LNCaP clone FGC (cell line): Measurements from ENCODE around the gene IGF1.

Experiments
- DNase-seq: peaks from one replicate; pipeline ENCODE4 v3.0.0-alpha.2; 2011; ENCODE audit warnings: low read depth
- H3K4me3 ChIP-seq: 2 replicates; pipeline ENCODE4 v1.5.1; 2011; ENCODE audit warnings: mild to moderate bottlenecking, low read depth, low read length, control low read depth
- TF ChIP-seq, protein P1 (sequence below): IDR thresholded peaks from 2 replicates; pipeline ENCODE4 v1.5.1; 2012; ENCODE audit warnings: mild to moderate bottlenecking; ENCODE audit not compliant: control insufficient read depth, insufficient read depth; ENCODE audit errors: extremely low read depth

The IGF1 gene

DNA sequence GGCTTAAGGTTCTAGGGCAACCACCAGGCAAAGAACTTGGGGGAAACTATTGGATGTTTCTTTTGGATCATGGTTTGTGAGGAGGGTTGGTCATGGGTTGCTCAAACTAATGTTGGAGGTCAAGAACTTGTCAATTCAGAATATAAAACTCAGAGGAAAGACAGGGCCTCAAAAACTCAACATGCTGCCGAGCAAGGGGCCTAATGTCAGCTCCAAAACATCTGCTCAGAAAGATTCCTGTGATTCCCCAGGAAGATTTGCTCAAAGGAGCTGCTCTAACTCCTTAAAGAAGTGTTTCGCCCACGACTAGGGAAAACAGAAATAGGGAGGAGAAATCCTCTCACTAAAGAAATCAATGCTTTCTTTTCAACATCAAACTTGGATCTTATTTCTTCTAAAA is 3.7 kb upstream of the IGF1 start:
- no peak for DNase-seq
- TF ChIP-seq, protein P1, sequence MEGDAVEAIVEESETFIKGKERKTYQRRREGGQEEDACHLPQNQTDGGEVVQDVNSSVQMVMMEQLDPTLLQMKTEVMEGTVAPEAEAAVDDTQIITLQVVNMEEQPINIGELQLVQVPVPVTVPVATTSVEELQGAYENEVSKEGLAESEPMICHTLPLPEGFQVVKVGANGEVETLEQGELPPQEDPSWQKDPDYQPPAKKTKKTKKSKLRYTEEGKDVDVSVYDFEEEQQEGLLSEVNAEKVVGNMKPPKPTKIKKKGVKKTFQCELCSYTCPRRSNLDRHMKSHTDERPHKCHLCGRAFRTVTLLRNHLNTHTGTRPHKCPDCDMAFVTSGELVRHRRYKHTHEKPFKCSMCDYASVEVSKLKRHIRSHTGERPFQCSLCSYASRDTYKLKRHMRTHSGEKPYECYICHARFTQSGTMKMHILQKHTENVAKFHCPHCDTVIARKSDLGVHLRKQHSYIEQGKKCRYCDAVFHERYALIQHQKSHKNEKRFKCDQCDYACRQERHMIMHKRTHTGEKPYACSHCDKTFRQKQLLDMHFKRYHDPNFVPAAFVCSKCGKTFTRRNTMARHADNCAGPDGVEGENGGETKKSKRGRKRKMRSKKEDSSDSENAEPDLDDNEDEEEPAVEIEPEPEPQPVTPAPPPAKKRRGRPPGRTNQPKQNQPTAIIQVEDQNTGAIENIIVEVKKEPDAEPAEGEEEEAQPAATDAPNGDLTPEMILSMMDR, result no peak
- H3K4me3 ChIP-seq, result no peak overlapping the region

DNA sequence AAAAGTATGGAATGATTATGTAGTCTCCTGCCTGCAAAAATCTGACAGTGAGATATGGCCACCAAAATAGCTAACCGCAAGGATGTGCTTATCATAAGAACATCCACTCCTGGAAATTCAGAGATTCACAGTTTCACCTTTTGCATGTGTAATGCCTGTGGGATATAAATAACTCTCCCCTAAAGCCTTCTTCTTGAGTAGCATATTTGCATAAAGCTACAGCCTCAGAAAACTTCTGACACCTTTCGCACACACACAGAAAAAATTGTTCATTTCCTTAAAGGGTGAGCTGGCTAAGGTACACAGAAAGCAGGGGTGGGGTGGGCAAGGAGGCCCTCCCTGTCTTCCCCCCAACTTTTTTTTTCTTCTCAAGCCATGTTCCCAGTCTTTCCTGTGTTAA is 3.1 kb upstream of the IGF1 start:
- TF ChIP-seq, protein P1, result no peak
- DNase-seq, result no peak
- no peak overlapping the region for H3K4me3 ChIP-seq

DNA sequence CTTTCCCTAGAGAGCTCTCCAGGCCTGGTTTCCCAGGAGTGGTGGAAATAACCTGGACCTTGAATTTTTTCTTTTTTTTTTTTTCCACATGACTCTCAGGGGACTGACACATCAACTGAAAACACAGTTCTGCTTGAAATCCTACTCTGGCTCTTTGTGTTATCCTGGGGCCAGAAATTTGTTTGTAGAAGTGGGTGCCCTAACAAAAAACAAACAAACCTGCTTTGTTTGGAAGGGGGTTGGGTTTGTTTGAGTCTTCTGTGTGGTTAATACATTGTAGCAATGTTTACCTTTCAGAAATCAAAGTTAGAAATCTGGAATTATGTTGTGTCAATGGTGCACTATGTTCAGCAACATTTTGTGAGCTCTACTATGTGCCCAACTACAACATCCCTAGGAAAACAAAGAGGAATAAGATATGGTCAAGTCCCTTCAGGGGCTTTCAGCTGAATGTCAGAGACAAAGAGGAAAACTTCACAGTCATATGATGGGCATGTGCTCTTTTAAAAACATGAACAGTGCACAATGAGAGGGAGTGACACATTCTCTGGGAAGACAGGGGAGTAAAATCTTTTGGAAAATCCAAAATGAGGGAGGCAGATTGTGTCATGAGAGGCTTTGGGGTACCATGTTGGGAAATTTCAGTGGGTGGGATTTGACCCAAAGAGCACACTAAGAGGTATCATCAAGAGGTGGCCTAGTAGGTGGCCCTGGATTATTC is 1.5 kb upstream of the IGF1 start:
- H3K4me3 ChIP-seq, result no peak overlapping the region
- TF ChIP-seq, protein P1, result no peak
- DNase-seq, result peak; percentile 62

DNA sequence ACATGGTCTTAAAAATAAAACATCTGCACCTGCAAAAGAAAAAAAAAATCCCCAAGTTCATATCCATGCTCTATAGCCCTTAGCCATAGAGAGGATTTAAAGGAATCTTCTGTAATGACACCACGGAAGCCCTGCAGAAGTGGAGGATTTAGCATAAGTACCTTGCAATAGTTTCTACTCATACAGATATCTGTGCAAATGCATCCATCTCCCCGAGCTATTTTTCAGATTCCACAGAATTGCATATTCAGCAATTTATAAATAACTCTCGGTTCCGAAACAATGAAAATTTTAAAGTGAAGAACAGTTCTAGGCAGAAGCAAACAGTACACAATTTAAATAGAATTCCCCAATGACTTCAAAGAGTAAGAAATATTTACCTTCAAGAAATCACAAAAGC is 424 bp downstream of the IGF1 start:
- no peak overlapping the region for H3K4me3 ChIP-seq
- TF ChIP-seq, protein P1, result no peak
- no peak for DNase-seq

DNA sequence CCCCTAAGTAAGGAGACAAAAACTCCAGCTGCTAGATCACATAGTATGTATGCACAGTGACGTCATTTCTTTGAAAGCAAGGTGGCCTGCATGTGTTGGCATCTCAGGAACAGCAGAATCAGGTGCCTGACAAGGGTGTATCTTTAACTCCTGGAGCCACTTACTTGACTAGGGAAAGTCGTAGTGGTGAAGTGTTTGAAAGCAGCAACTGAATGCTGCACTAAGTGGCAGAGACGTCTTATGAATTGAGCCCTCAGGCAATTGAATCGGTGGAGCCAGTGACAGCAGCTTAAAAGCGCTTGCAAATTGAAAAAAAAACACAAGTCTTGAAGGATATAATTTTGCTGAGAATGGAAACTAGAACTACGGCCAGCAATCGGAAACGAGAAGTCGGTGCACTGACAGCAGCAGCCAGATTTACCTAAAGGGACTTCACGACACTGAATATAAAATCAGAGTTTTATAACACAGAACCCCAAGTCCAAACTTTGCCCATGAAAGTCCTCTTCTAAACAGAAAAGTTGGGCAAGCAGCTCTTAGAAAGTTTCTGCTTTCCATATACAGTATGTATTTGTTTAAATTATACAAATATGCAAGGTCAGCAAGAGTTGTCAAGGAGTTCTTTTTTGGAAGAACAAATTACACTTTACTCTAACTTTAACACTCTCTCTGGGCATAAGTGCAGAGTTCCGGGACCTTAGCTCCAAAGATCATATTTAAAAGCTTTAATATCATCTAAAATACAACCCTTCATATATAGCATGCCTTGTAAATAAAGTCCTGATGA is 1.1 kb downstream of the IGF1 start:
- TF ChIP-seq, protein P1, result no peak
- no peak overlapping the region for H3K4me3 ChIP-seq
- DNase-seq, result no peak

DNA sequence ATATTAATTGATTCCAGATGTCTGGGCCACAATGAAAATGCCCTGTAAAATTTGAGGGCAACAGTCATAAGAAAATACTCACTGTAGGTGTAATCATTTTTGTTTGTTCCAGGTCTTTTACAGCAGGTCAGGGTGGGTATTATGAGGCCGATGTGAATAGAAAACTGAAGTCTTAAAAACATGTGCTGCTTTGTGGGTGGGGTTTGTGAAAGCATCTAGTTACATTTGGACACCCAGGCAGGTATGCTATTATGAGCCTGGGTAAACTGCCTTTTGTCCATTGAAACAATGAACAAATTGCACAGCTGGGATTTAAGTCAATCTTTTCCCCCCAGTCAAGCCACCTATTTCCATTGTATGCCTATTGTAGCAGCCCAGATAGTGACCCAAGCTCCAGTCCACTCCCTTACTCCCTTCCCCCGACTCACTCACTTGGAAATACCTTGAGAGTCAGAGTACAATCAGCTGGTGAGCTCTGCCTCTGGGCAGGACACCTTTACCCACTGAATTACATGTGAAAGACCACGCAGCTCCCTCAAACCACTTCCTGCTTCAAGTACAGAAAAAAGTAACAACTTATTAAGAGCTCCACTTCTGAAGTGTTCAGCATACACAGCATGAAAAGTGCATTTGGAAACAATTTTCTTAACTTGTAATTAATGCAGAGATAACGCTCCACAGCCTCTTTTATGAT is 1.8 kb downstream of the IGF1 start:
- DNase-seq, result no peak
- H3K4me3 ChIP-seq, result no peak overlapping the region
- TF ChIP-seq, protein P1, result no peak
